ENCODE data around the gene CISH.

DNA sequence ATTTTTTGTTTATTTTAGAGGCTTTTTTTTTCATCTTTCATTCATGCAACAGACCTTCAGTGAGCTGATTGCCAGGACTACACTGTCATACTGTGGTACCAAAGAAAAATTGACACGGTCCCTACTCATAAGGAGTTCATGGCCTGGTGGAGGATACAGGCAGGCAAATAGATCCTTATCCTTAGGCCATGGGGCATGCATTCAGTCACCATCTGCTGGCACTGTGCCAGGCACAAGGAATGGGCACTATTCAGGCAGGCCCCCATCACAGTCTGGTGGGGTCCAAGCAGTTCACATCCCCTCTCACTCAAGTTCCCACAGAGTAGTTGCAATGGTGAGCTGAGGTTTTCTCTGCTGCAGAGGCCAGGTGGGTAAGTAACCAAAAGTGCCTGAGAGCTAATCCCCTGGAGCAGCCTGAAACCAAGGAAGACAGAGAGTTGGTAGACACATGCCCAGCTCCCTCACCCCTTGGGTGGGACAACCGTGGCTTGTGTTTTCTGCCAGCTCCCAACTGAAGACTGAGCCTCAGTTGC is 17.3 kb downstream of the CISH start:
- TF ChIP-seq, protein P1, sequence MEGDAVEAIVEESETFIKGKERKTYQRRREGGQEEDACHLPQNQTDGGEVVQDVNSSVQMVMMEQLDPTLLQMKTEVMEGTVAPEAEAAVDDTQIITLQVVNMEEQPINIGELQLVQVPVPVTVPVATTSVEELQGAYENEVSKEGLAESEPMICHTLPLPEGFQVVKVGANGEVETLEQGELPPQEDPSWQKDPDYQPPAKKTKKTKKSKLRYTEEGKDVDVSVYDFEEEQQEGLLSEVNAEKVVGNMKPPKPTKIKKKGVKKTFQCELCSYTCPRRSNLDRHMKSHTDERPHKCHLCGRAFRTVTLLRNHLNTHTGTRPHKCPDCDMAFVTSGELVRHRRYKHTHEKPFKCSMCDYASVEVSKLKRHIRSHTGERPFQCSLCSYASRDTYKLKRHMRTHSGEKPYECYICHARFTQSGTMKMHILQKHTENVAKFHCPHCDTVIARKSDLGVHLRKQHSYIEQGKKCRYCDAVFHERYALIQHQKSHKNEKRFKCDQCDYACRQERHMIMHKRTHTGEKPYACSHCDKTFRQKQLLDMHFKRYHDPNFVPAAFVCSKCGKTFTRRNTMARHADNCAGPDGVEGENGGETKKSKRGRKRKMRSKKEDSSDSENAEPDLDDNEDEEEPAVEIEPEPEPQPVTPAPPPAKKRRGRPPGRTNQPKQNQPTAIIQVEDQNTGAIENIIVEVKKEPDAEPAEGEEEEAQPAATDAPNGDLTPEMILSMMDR (IDR thresholded peaks at IDR 0.05 in 2 of 3, conservative IDR thresholded peaks at IDR 0.05 in 1 of 3; ENCODE audit: insufficient read depth in 2 of 3, low read depth in 1 of 3, low read length in 3 of 3): no peak
- TF ChIP-seq DDX20 (tag; IDR thresholded peaks at IDR 0.05; ENCODE audit: low read depth) (no peak), GABPA (tag; conservative IDR thresholded peaks at IDR 0.05; ENCODE audit: low read depth) (no peak), KLF6 (CRISPR knock-in tag; IDR thresholded peaks at IDR 0.05; ENCODE audit: borderline replicate concordance) (no peak), BACH1 (tag; IDR thresholded peaks at IDR 0.05) (no peak)
- TF ChIP-seq, protein P2, sequence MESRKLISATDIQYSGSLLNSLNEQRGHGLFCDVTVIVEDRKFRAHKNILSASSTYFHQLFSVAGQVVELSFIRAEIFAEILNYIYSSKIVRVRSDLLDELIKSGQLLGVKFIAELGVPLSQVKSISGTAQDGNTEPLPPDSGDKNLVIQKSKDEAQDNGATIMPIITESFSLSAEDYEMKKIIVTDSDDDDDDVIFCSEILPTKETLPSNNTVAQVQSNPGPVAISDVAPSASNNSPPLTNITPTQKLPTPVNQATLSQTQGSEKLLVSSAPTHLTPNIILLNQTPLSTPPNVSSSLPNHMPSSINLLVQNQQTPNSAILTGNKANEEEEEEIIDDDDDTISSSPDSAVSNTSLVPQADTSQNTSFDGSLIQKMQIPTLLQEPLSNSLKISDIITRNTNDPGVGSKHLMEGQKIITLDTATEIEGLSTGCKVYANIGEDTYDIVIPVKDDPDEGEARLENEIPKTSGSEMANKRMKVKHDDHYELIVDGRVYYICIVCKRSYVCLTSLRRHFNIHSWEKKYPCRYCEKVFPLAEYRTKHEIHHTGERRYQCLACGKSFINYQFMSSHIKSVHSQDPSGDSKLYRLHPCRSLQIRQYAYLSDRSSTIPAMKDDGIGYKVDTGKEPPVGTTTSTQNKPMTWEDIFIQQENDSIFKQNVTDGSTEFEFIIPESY (CRISPR knock-in tag; IDR thresholded peaks at IDR 0.05): no peak

Data from K562 (cell line).